HepG2 (cell line): ENCODE measurements around the gene ADGRG1. TPM values are rescaled to one million over a fixed set of nuclear protein-coding genes. Genes with fewer than 3 reads are reported as not detected.

Source experiments
- ATF6 ChIP-seq: sonication (generic); formaldehyde crosslinking; conservative IDR thresholded peaks from 2 replicates; pipeline ENCODE4 v1.4.0; 2020; ENCODE audit warnings: missing genetic modification reagents
- ATF7-NPFF ChIP-seq: sonication (generic); formaldehyde crosslinking; IDR thresholded peaks from 2 replicates; pipeline ENCODE4 v1.8.1; 2023; ENCODE audit warnings: mild to moderate bottlenecking, low read depth, missing genetic modification reagents, moderate library complexity
- EED ChIP-seq: sonication (generic); formaldehyde crosslinking; IDR thresholded peaks from 2 replicates; pipeline ENCODE4 v1.5.0; 2020; ENCODE audit warnings: mild to moderate bottlenecking, missing genetic modification reagents
- HMG20B ChIP-seq: conservative IDR thresholded peaks from 2 replicates; pipeline ENCODE4 v1.6.1; 2016; ENCODE audit warnings: missing genetic modification reagents, missing compliant biosample characterization
- HNF1B ChIP-seq: sonication (generic); formaldehyde crosslinking; IDR thresholded peaks from 2 replicates; pipeline ENCODE4 v1.5.1; 2020; ENCODE audit warnings: mild to moderate bottlenecking, moderate library complexity, missing genetic modification reagents
- KMT2A ChIP-seq: sonication (generic); formaldehyde crosslinking; IDR thresholded peaks from 2 replicates; pipeline ENCODE4 v1.4.0; 2020; ENCODE audit warnings: missing genetic modification reagents
- MXD1 ChIP-seq: sonication (generic); formaldehyde crosslinking; IDR thresholded peaks from 2 replicates; pipeline ENCODE4 v1.4.0; 2020; ENCODE audit warnings: mild to moderate bottlenecking, missing genetic modification reagents
- PITX1 ChIP-seq: sonication (generic); formaldehyde crosslinking; IDR thresholded peaks from 2 replicates; pipeline ENCODE4 v1.5.1; 2020; ENCODE audit warnings: mild to moderate bottlenecking, missing genetic modification reagents
- SRSF9 ChIP-seq: fragments of 200-400 bp; formaldehyde crosslinking; IDR thresholded peaks from 2 replicates; pipeline ENCODE4 v1.6.1; 2018; ENCODE audit warnings: borderline replicate concordance, mild to moderate bottlenecking, low read depth, low read length; ENCODE audit not compliant: insufficient read depth, poor library complexity, severe bottlenecking
- SRY ChIP-seq: sonication (generic); formaldehyde crosslinking; IDR thresholded peaks from 2 replicates; pipeline ENCODE4 v1.8.0; 2022; ENCODE audit warnings: mild to moderate bottlenecking, missing genetic modification reagents
- TBX2 ChIP-seq: sonication (generic); formaldehyde crosslinking; IDR thresholded peaks from 2 replicates; pipeline ENCODE4 v1.5.0; 2020; ENCODE audit warnings: missing genetic modification reagents, mild to moderate bottlenecking, borderline replicate concordance
- TCF7L2 ChIP-seq: IDR thresholded peaks from 2 replicates; pipeline ENCODE4 v1.6.1; 2011; ENCODE audit warnings: mild to moderate bottlenecking, low read depth, low read length, moderate library complexity
- TEAD3 ChIP-seq: optimal IDR thresholded peaks from 2 replicates; pipeline ENCODE3; 2016; ENCODE audit warnings: borderline replicate concordance
- YY1 ChIP-seq: IDR thresholded peaks from 2 replicates; pipeline ENCODE4 v1.6.1; 2011; ENCODE audit warnings: low read length, low read depth, moderate library complexity, mild to moderate bottlenecking; ENCODE audit not compliant: insufficient read depth, insufficient replicate concordance
- ZBTB37 ChIP-seq: sonication (generic); formaldehyde crosslinking; IDR thresholded peaks from 2 replicates; pipeline ENCODE4 v1.4.0; 2020; ENCODE audit warnings: mild to moderate bottlenecking, missing genetic modification reagents
- ZBTB4 ChIP-seq: sonication (generic); formaldehyde crosslinking; IDR thresholded peaks from 2 replicates; pipeline ENCODE4 v1.4.0; 2020; ENCODE audit warnings: missing genetic modification reagents, mild to moderate bottlenecking, borderline replicate concordance
- ZNF143 ChIP-seq: sonication (generic); formaldehyde crosslinking; IDR thresholded peaks from 2 replicates; pipeline ENCODE4 v1.4.0; 2020; ENCODE audit warnings: missing genetic modification reagents
- ZNF367 ChIP-seq: sonication (generic); formaldehyde crosslinking; IDR thresholded peaks from 2 replicates; pipeline ENCODE4 v1.4.0; 2020; ENCODE audit warnings: missing genetic modification reagents, borderline replicate concordance
- ZNF546 ChIP-seq: sonication (generic); formaldehyde crosslinking; conservative IDR thresholded peaks from 2 replicates; pipeline ENCODE4 v1.8.1; 2023; ENCODE audit warnings: mild to moderate bottlenecking, missing genetic modification reagents
- ZNF576 ChIP-seq: sonication (generic); formaldehyde crosslinking; IDR thresholded peaks from 2 replicates; pipeline ENCODE4 v1.4.0; 2020; ENCODE audit warnings: mild to moderate bottlenecking, missing genetic modification reagents
- polyA plus RNA-seq, 8 experiments: library from polyadenylated mRNA; depleted of rRNA in 3 of 8; stranded (reverse) in 7 of 8; unstranded in 1 of 8; fragments of >200 nt; fragmentation: Illumina TruSeq in 4 of 8; extraction: Trizol in 4 of 8; gene quantifications; 2 replicates each; pipeline versions ENCODE4 v1.2.1 to v1.2.3, GENCODE V29; 2011 to 2016; ENCODE audit warnings: low read depth in 4 of 8, missing spikeins in 1 of 8, mixed read lengths in 1 of 8; ENCODE audit not compliant: insufficient read depth in 1 of 8
- total RNA-seq, 5 experiments: library from RNA; depleted of rRNA; stranded (reverse); fragments of >200 nt; fragmentation: Illumina TruSeq; extraction: Trizol; gene quantifications; 2 replicates each; pipeline ENCODE4 v1.2.3, GENCODE V29; 2016; ENCODE audit warnings: low read depth in 1 of 5

ADGRG1 gene
- total and polyA plus RNA-seq, 2 of the 13 experiments (the other 11 are each of a cell fraction or from before 2014, with no cell fraction given): 2.7 to 5.9 TPM

GRCh38 chr16:57619606-57620334, 8.7 kb upstream of the ADGRG1 start (continued):
- 0 out of 2 replicates have a peak, but pooled peaks have one; percentile 24 for TF ChIP-seq TBX2
- TF ChIP-seq YY1: peak; percentile 28
- no peak for TF ChIP-seq ZNF367 (CRISPR knock-in tag)
- TF ChIP-seq ZNF546: no peak; the same call in 1 of the 2 replicates
- no peak for TF ChIP-seq ZBTB37
- no peak for TF ChIP-seq PITX1
- no peak for TF ChIP-seq MXD1
- TF ChIP-seq ZBTB4 (CRISPR knock-in tag): no peak
- TF ChIP-seq ATF6 (CRISPR knock-in tag): no peak
- peak; percentile 32 for TF ChIP-seq TEAD3 (CRISPR knock-in tag)
- TF ChIP-seq HNF1B: peak; percentile 52; the same call in 1 of the 2 replicates
- TF ChIP-seq ZNF576 (CRISPR knock-in tag): no peak
- no peak for TF ChIP-seq HMG20B (CRISPR knock-in tag)
- no peak for TF ChIP-seq SRY (CRISPR knock-in tag)
- no peak for TF ChIP-seq EED (CRISPR knock-in tag)
- TF ChIP-seq KMT2A: no peak
- no peak for TF ChIP-seq SRSF9
- no peak for TF ChIP-seq ATF7-NPFF
- TF ChIP-seq TCF7L2: no peak
- TF ChIP-seq ZNF143 (CRISPR knock-in tag): no peak
